Spleen (tissue), 11 donors: ENCODE measurements around the gene C12orf56. TPM values are rescaled to one million over a fixed set of nuclear protein-coding genes. Genes with fewer than 3 reads are reported as not detected.

Experiments
- DNase-seq: peaks from one replicate; pipeline ENCODE4 v3.0.0-alpha.2; 2020
- H3K27ac ChIP-seq, 8 donors: fragments of 200-600 bp; sonication (generic) in 7 of 8; 1 replicate in 4 of 8; 2 replicates in 4 of 8; pipeline versions ENCODE4 v1.5.0 to v1.8.0; 2016 to 2021; ENCODE audit warnings: inconsistent platforms in 4 of 8, mild to moderate bottlenecking in 4 of 8, moderate library complexity in 1 of 8
- H3K27me3 ChIP-seq, 7 donors: fragments of 200-600 bp; sonication (generic) in 6 of 7; replicated peaks in 1 of 7; 1 replicate in 4 of 7; 2 replicates in 3 of 7; pipeline versions ENCODE4 v1.5.0 to v1.8.0; 2016 to 2021; ENCODE audit warnings: inconsistent platforms in 3 of 7, mild to moderate bottlenecking in 1 of 7
- H3K36me3 ChIP-seq, 6 donors: fragments of 200-600 bp; sonication (generic) in 5 of 6; 1 replicate in 4 of 6; 2 replicates in 2 of 6; pipeline versions ENCODE4 v1.5.0 to v1.8.0; 2016 to 2021; ENCODE audit warnings: inconsistent platforms in 2 of 6
- H3K4me1 ChIP-seq, 6 donors: fragments of 200-600 bp; sonication (generic) in 5 of 6; 1 replicate in 3 of 6; 2 replicates in 3 of 6; pipeline versions ENCODE4 v1.5.0 to v1.8.0; 2016 to 2021; ENCODE audit warnings: inconsistent platforms in 3 of 6
- H3K4me3 ChIP-seq, 8 donors: fragments of 200-600 bp; sonication (generic) in 7 of 8; 1 replicate in 4 of 8; 2 replicates in 4 of 8; pipeline versions ENCODE4 v1.5.0 to v1.8.0; 2016 to 2021; ENCODE audit warnings: inconsistent platforms in 4 of 8, mild to moderate bottlenecking in 4 of 8, moderate library complexity in 2 of 8
- H3K9me3 ChIP-seq, 8 donors: fragments of 200-600 bp; sonication (generic) in 7 of 8; 1 replicate in 4 of 8; 2 replicates in 4 of 8; pipeline versions ENCODE4 v1.5.0 to v1.8.0; 2016 to 2021; ENCODE audit warnings: inconsistent platforms in 4 of 8
- CTCF ChIP-seq, 11 experiments: fragments of 200-600 bp in 7 of 11; fragments of 450-650 bp in 4 of 11; sonication (generic) in 4 of 11; IDR thresholded peaks in 8 of 11; conservative IDR thresholded peaks in 3 of 11; 1 replicate in 7 of 11; 2 replicates in 4 of 11; pipeline versions ENCODE4 v1.4.0 to v1.8.0; 2016 to 2021; ENCODE audit warnings: antibody characterized with exemption in 11 of 11, inconsistent platforms in 4 of 11, mild to moderate bottlenecking in 1 of 11
- POLR2A ChIP-seq, 3 donors: fragments of 450-650 bp; IDR thresholded peaks; one replicate each; pipeline ENCODE4 v1.5.1; 2017; ENCODE audit warnings: antibody characterized with exemption in 3 of 3, mild to moderate bottlenecking in 1 of 3
- POLR2AphosphoS5 ChIP-seq, 3 donors: sonication (generic); formaldehyde crosslinking; IDR thresholded peaks; one replicate each; pipeline ENCODE4 v1.5.1; 2017; ENCODE audit warnings: antibody characterized with exemption in 3 of 3
- WGBS, 5 donors: extraction: QIAGEN DNeasy Blood & Tissue Kit in 3 of 5; methylation state at CpG; one replicate each; pipeline versions ENCODE4 v1.1.5 to v1.1.7; 2013 to 2018; 5-methylcytosine and 5-hydroxymethylcytosine counted together
- intact Hi-C: fragments of 100-400 bp; cut with DNase I; formaldehyde crosslinking; loops from one replicate; pipeline ENCODE4 v1.15.0; 2023; ENCODE audit warnings: low total_unique reads
- polyA plus RNA-seq, 3 donors: library from polyadenylated mRNA; stranded (reverse); fragments of 200-250 nt; gene quantifications; one replicate each; pipeline ENCODE4 v1.2.1, GENCODE V29; 2013
- total RNA-seq, 7 donors: library from RNA; depleted of rRNA in 3 of 7; stranded (reverse); fragments of >200 nt in 3 of 7; fragmentation: NEBNext Ultra II Directional in 4 of 7; extraction: Animal tissue kit (Norgen Biotek cat#: 25700) in 4 of 7; gene quantifications; one replicate each; pipeline versions ENCODE4 v1.1.0 to v1.2.1, GENCODE V29; 2016 to 2021
- donor health status: healthy with polysubstance abuse.
- donor health status: DM: no; HTN: no; CAD: no; lungs with moderate emphysema.
- donor health status: DM: no; HTN: no; CAD: no.
- donor health status: Bipolar disorder and iron deficiency.
- donor health status: healthy.
- donor health status: DM: no; HTN: no; CAD: no.
- donor health status: DM: yes; HTN: yes; CAD: no.

Gene C12orf56
- total and polyA plus RNA-seq, 10 donors = 0.03 to 0.26 (median 0.16) TPM; not detected in 6

- H3K36me3 ChIP-seq = peaks cover 5 to 100% (median 86%) of the 10 kb centered on the region in 6 donors
- no peaks in the 10 kb centered on the region for H3K4me1 ChIP-seq
- DNase-seq = no peak
- no peak overlapping the region for H3K27ac ChIP-seq
- no peaks in the 10 kb centered on the region for H3K9me3 ChIP-seq
- TF ChIP-seq POLR2AphosphoS5 (IDR thresholded peaks at IDR 0.05) = no peak
- intact Hi-C loops = no loop called here
- 71 to 88% (median 79%) methylated on average over 3 of the region's 3 CpGs for WGBS, 5 donors
- H3K27me3 ChIP-seq = no peaks in the 10 kb centered on the region
- H3K4me3 ChIP-seq = no peak overlapping the region
These were observed 29.1 kb upstream of the C12orf56 start for GRCh38 chr12:64419696-64420095.

GRCh38 chr12:64418209-64418608, 27.7 kb upstream of the C12orf56 start:
- Histone ChIP-seq H3K4me3 (no peak overlapping the region), H3K9me3 (no peaks in the 10 kb centered on the region), H3K4me1 (no peaks in the 10 kb centered on the region), H3K36me3 (peaks cover 3 to 100% (median 86%) of the 10 kb centered on the region in 6 donors), H3K27me3 (no peaks in the 10 kb centered on the region), H3K27ac (no peak overlapping the region)
- DNase-seq = no peak
- TF ChIP-seq CTCF (IDR thresholded peaks at IDR 0.05 in 8 of 11, conservative IDR thresholded peaks at IDR 0.05 in 3 of 11) (no peak), POLR2A (IDR thresholded peaks at IDR 0.05) (no peak), POLR2AphosphoS5 (IDR thresholded peaks at IDR 0.05) (no peak)
- intact Hi-C loops = no loop called here

DNA sequence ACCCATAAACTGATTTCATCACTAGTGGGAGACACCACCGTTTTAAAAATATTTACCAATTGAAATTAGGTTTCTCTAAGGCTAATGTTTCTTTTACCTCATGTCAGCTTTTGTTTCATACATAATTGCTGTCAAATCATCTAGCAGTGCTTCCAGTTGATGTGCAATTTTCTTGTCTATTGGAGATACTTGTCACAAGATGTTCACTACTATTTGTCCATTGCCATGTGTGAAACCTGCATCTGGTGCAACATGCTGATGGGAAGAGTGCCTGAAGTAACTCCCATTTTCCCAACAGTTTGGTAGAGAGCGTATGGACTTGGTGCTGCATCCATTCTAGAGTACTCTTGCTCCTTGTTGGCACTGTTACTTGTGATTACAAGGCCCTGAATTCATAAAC, 23.3 kb upstream of the C12orf56 start:
- no peak overlapping the region for H3K4me3 ChIP-seq

GRCh38 chr12:64412459-64412858, 21.9 kb upstream of the C12orf56 start:
- Histone ChIP-seq H3K27ac (no peak overlapping the region), H3K4me3 (no peak overlapping the region), H3K9me3 (no peaks in the 10 kb centered on the region), H3K27me3 (no peaks in the 10 kb centered on the region), H3K4me1 (peaks cover 0 to 12% (median 0%) of the 10 kb centered on the region in 6 donors), H3K36me3 (peaks cover 0 to 81% (median 60%) of the 10 kb centered on the region in 6 donors)
- intact Hi-C loops = no loop called here
- TF ChIP-seq POLR2A (IDR thresholded peaks at IDR 0.05) (no peak), POLR2AphosphoS5 (IDR thresholded peaks at IDR 0.05) (no peak), CTCF (IDR thresholded peaks at IDR 0.05 in 8 of 11, conservative IDR thresholded peaks at IDR 0.05 in 3 of 11) (no peak)
- no peak for DNase-seq
- WGBS, 5 donors = 94 to 100% (median 96%) methylated on average over 2 of the region's 2 CpGs

More for the DNA sequence above, 23.3 kb upstream of the C12orf56 start:
- no peak for DNase-seq
- Histone ChIP-seq H3K27me3 (no peaks in the 10 kb centered on the region), H3K9me3 (no peaks in the 10 kb centered on the region), H3K4me1 (no peaks in the 10 kb centered on the region), H3K36me3 (peaks cover 0 to 95% (median 72%) of the 10 kb centered on the region in 6 donors), H3K27ac (no peak overlapping the region)
- intact Hi-C loops = no loop called here
- TF ChIP-seq POLR2A (IDR thresholded peaks at IDR 0.05) (no peak), POLR2AphosphoS5 (IDR thresholded peaks at IDR 0.05) (no peak), CTCF (IDR thresholded peaks at IDR 0.05 in 8 of 11, conservative IDR thresholded peaks at IDR 0.05 in 3 of 11) (no peak)
- 89 to 96% (median 94%) methylated on average over 2 of the region's 2 CpGs for WGBS, 5 donors

GRCh38 chr12:64411427-64411826, 20.9 kb upstream of the C12orf56 start:
- Histone ChIP-seq H3K4me3 (no peak overlapping the region), H3K9me3 (no peaks in the 10 kb centered on the region), H3K27ac (no peak overlapping the region), H3K36me3 (peaks cover 0 to 71% (median 50%) of the 10 kb centered on the region in 6 donors), H3K4me1 (peaks cover 0 to 16% (median 0%) of the 10 kb centered on the region in 6 donors), H3K27me3 (no peaks in the 10 kb centered on the region)
- intact Hi-C loops = no loop called here
- TF ChIP-seq POLR2AphosphoS5 (IDR thresholded peaks at IDR 0.05) = no peak
- no peak for TF ChIP-seq CTCF (IDR thresholded peaks at IDR 0.05 in 8 of 11, conservative IDR thresholded peaks at IDR 0.05 in 3 of 11)
- TF ChIP-seq POLR2A (IDR thresholded peaks at IDR 0.05) = no peak
- 95 to 99% (median 96%) methylated on average over 2 of the region's 2 CpGs for WGBS, 5 donors
- no peak for DNase-seq
